ENCODE results near the gene PIGP.

Gene PIGP

GRCh38 chr21:37076087-37076850 lies 3.4 kb upstream of the PIGP start:
- no peak for DNase-seq (ENCODE audit: low read depth, low spot score)
- Histone ChIP-seq H3K4me1 (ENCODE audit: control insufficient read depth, insufficient read depth, low read length) (no peaks in the 10 kb centered on the region), H3K9me3 (ENCODE audit: control insufficient read depth, insufficient read depth, low read length) (no peaks in the 10 kb centered on the region), H3K27me3 (ENCODE audit: control insufficient read depth, insufficient read depth, low read length) (peaks cover 11% of the 10 kb centered on the region), H3K27ac (ENCODE audit: low read length) (no peak overlapping the region), H3K36me3 (ENCODE audit: control insufficient read depth, insufficient read depth, low read length) (no peaks in the 10 kb centered on the region), H3K4me3 (ENCODE audit: low read length) (no peak overlapping the region)
- WGBS (ENCODE audit: insufficient coverage, insufficient read length), result no CpG with 5 or more reads among the region's 4 CpGs

GRCh38 chr21:37075214-37075770 lies 2.4 kb upstream of the PIGP start:
- Histone ChIP-seq H3K36me3 (ENCODE audit: control insufficient read depth, insufficient read depth, low read length) (no peaks in the 10 kb centered on the region), H3K27ac (ENCODE audit: low read length) (no peak overlapping the region), H3K9me3 (ENCODE audit: control insufficient read depth, insufficient read depth, low read length) (no peaks in the 10 kb centered on the region), H3K27me3 (ENCODE audit: control insufficient read depth, insufficient read depth, low read length) (peaks cover 11% of the 10 kb centered on the region), H3K4me1 (ENCODE audit: control insufficient read depth, insufficient read depth, low read length) (no peaks in the 10 kb centered on the region), H3K4me3 (ENCODE audit: low read length) (no peak overlapping the region)
- WGBS (ENCODE audit: insufficient coverage, insufficient read length), result no CpG with 5 or more reads among the region's 4 CpGs
- DNase-seq (ENCODE audit: low read depth, low spot score), result no peak

- no CpG with 5 or more reads among the region's 9 CpGs for WGBS (ENCODE audit: insufficient coverage, insufficient read length)
- Histone ChIP-seq H3K27ac (ENCODE audit: low read length) (no peak overlapping the region), H3K4me3 (ENCODE audit: low read length) (no peak overlapping the region), H3K4me1 (ENCODE audit: control insufficient read depth, insufficient read depth, low read length) (no peaks in the 10 kb centered on the region), H3K36me3 (ENCODE audit: control insufficient read depth, insufficient read depth, low read length) (no peaks in the 10 kb centered on the region), H3K9me3 (ENCODE audit: control insufficient read depth, insufficient read depth, low read length) (no peaks in the 10 kb centered on the region), H3K27me3 (ENCODE audit: control insufficient read depth, insufficient read depth, low read length) (peaks cover 11% of the 10 kb centered on the region)
- no peak for DNase-seq (ENCODE audit: low read depth, low spot score)
These were observed 1.7 kb upstream of the PIGP start for GRCh38 chr21:37074546-37074945.

- no peak for DNase-seq (ENCODE audit: low read depth, low spot score)
- no CpG with 5 or more reads among the region's 13 CpGs for WGBS (ENCODE audit: insufficient coverage, insufficient read length)
- peaks cover 11% of the 10 kb centered on the region for H3K27me3 ChIP-seq (ENCODE audit: control insufficient read depth, insufficient read depth, low read length)
- H3K4me1 ChIP-seq (ENCODE audit: control insufficient read depth, insufficient read depth, low read length), result no peaks in the 10 kb centered on the region
- H3K36me3 ChIP-seq (ENCODE audit: control insufficient read depth, insufficient read depth, low read length), result no peaks in the 10 kb centered on the region
- H3K27ac ChIP-seq (ENCODE audit: low read length), result no peak overlapping the region
- peak overlapping the region; percentile 73; the same call in 1 of the 2 replicates for H3K4me3 ChIP-seq (ENCODE audit: low read length)
- no peaks in the 10 kb centered on the region for H3K9me3 ChIP-seq (ENCODE audit: control insufficient read depth, insufficient read depth, low read length)
These were observed 1.3 kb upstream of the PIGP start for GRCh38 chr21:37074197-37074510.

- no peak overlapping the region for H3K27ac ChIP-seq (ENCODE audit: low read length)
- WGBS (ENCODE audit: insufficient coverage, insufficient read length), result no CpG with 5 or more reads among the region's 70 CpGs
These were observed 736 bp upstream of the PIGP start for GRCh38 chr21:37073417-37074196.

GRCh38 chr21:37072274-37072987 lies 440 bp downstream of the PIGP start:
- no peaks in the 10 kb centered on the region for H3K36me3 ChIP-seq (ENCODE audit: control insufficient read depth, insufficient read depth, low read length)
- peaks cover 11% of the 10 kb centered on the region for H3K27me3 ChIP-seq (ENCODE audit: control insufficient read depth, insufficient read depth, low read length)
- DNase-seq (ENCODE audit: low read depth, low spot score), result no peak
- no peaks in the 10 kb centered on the region for H3K4me1 ChIP-seq (ENCODE audit: control insufficient read depth, insufficient read depth, low read length)
- no peak overlapping the region for H3K27ac ChIP-seq (ENCODE audit: low read length)
- no CpG with 5 or more reads among the region's 54 CpGs for WGBS (ENCODE audit: insufficient coverage, insufficient read length)
- no peaks in the 10 kb centered on the region for H3K9me3 ChIP-seq (ENCODE audit: control insufficient read depth, insufficient read depth, low read length)
- peak overlapping the region; percentile 73; the same call in 1 of the 2 replicates for H3K4me3 ChIP-seq (ENCODE audit: low read length)

More at GRCh38 chr21:37073417-37074196, 736 bp upstream of the PIGP start:
- no peak for DNase-seq (ENCODE audit: low read depth, low spot score)
- Histone ChIP-seq H3K36me3 (ENCODE audit: control insufficient read depth, insufficient read depth, low read length) (no peaks in the 10 kb centered on the region), H3K9me3 (ENCODE audit: control insufficient read depth, insufficient read depth, low read length) (no peaks in the 10 kb centered on the region), H3K27me3 (ENCODE audit: control insufficient read depth, insufficient read depth, low read length) (peaks cover 11% of the 10 kb centered on the region), H3K4me1 (ENCODE audit: control insufficient read depth, insufficient read depth, low read length) (no peaks in the 10 kb centered on the region), H3K4me3 (ENCODE audit: low read length) (peak overlapping the region; percentile 73)

GRCh38 chr21:37071561-37072273 lies 1.2 kb downstream of the PIGP start:
- Histone ChIP-seq H3K27me3 (ENCODE audit: control insufficient read depth, insufficient read depth, low read length) (peaks cover 11% of the 10 kb centered on the region), H3K4me3 (ENCODE audit: low read length) (peak overlapping the region; percentile 73; the same call in 1 of the 2 replicates), H3K9me3 (ENCODE audit: control insufficient read depth, insufficient read depth, low read length) (no peaks in the 10 kb centered on the region), H3K27ac (ENCODE audit: low read length) (no peak overlapping the region), H3K36me3 (ENCODE audit: control insufficient read depth, insufficient read depth, low read length) (no peaks in the 10 kb centered on the region), H3K4me1 (ENCODE audit: control insufficient read depth, insufficient read depth, low read length) (no peaks in the 10 kb centered on the region)
- DNase-seq (ENCODE audit: low read depth, low spot score), result no peak
- no CpG with 5 or more reads among the region's 12 CpGs for WGBS (ENCODE audit: insufficient coverage, insufficient read length)

- no CpG with 5 or more reads among the region's 9 CpGs for WGBS (ENCODE audit: insufficient coverage, insufficient read length)
- no peaks in the 10 kb centered on the region for H3K36me3 ChIP-seq (ENCODE audit: control insufficient read depth, insufficient read depth, low read length)
These were observed 7.2 kb downstream of the PIGP start for GRCh38 chr21:37065561-37066177.

GRCh38 chr21:37064841-37065240 lies 8.0 kb downstream of the PIGP start:
- Histone ChIP-seq H3K27ac (ENCODE audit: low read length) (no peak overlapping the region), H3K36me3 (ENCODE audit: control insufficient read depth, insufficient read depth, low read length) (no peaks in the 10 kb centered on the region), H3K9me3 (ENCODE audit: control insufficient read depth, insufficient read depth, low read length) (no peaks in the 10 kb centered on the region), H3K27me3 (ENCODE audit: control insufficient read depth, insufficient read depth, low read length) (no peaks in the 10 kb centered on the region), H3K4me3 (ENCODE audit: low read length) (no peak overlapping the region), H3K4me1 (ENCODE audit: control insufficient read depth, insufficient read depth, low read length) (peaks cover 3% of the 10 kb centered on the region; the same call in 1 of the 2 replicates)
- no peak for DNase-seq (ENCODE audit: low read depth, low spot score)

More at GRCh38 chr21:37065561-37066177, 7.2 kb downstream of the PIGP start:
- H3K27ac ChIP-seq (ENCODE audit: low read length), result no peak overlapping the region
- H3K4me3 ChIP-seq (ENCODE audit: low read length), result no peak overlapping the region
- no peaks in the 10 kb centered on the region for H3K4me1 ChIP-seq (ENCODE audit: control insufficient read depth, insufficient read depth, low read length)
- no peaks in the 10 kb centered on the region for H3K9me3 ChIP-seq (ENCODE audit: control insufficient read depth, insufficient read depth, low read length)
- no peaks in the 10 kb centered on the region for H3K27me3 ChIP-seq (ENCODE audit: control insufficient read depth, insufficient read depth, low read length)
- DNase-seq (ENCODE audit: low read depth, low spot score), result no peak
